SJCRH30 (cell line): Measurements from ENCODE around the gene NDC1. TPM values are rescaled to one million over a fixed set of nuclear protein-coding genes. Genes with fewer than 3 reads are reported as not detected.
"Not testable (repeated sequence)": the region's sequence is repeated elsewhere in the genome, so short reads cannot be mapped to it uniquely, and the experiment has no call there.

ENCODE experiments used
- DNase-seq, 2 experiments: peaks; one replicate each; pipeline ENCODE4 v3.0.0-alpha.2; 2015 to 2020
- H3K27ac ChIP-seq: fragments of 250-450 bp; sonication (Bioruptor Pico); 2 replicates; pipeline ENCODE4 v1.5.1; 2020; ENCODE audit warnings: mild to moderate bottlenecking, moderate library complexity
- H3K27me3 ChIP-seq: fragments of 250-450 bp; sonication (Bioruptor Pico); 2 replicates; pipeline ENCODE4 v1.5.1; 2020; ENCODE audit warnings: mild to moderate bottlenecking, moderate library complexity
- H3K36me3 ChIP-seq: fragments of 250-450 bp; sonication (Bioruptor Pico); 2 replicates; pipeline ENCODE4 v1.5.1; 2020; ENCODE audit warnings: mild to moderate bottlenecking, moderate library complexity
- H3K4me1 ChIP-seq: fragments of 250-450 bp; sonication (Bioruptor Pico); 2 replicates; pipeline ENCODE4 v1.5.1; 2020; ENCODE audit warnings: mild to moderate bottlenecking, moderate library complexity
- H3K4me3 ChIP-seq: fragments of 250-450 bp; sonication (Bioruptor Pico); 2 replicates; pipeline ENCODE4 v1.5.1; 2020; ENCODE audit warnings: mild to moderate bottlenecking, moderate library complexity
- H3K9me3 ChIP-seq: fragments of 250-450 bp; sonication (Bioruptor Pico); replicated peaks from 2 replicates; pipeline ENCODE4 v1.5.1; 2020; ENCODE audit warnings: mild to moderate bottlenecking, moderate library complexity
- total RNA-seq: library from RNA; depleted of rRNA; stranded (reverse); fragments of >200 nt; shearing (Covaris generic); gene quantifications from 2 replicates; pipeline ENCODE4 v1.2.3, GENCODE V29; 2014

Gene NDC1
- total RNA-seq, 1 experiment from 2014 or later, result 107 TPM

GRCh38 chr1:53766194-53766742 lies 71.8 kb downstream of the NDC1 start:
- DNase-seq, result no peak
- Histone ChIP-seq H3K4me3 (no peak overlapping the region), H3K4me1 (no peaks in the 10 kb centered on the region), H3K27me3 (no peaks in the 10 kb centered on the region), H3K36me3 (peaks cover 51% of the 10 kb centered on the region), H3K27ac (no peak overlapping the region), H3K9me3 (no peaks in the 10 kb centered on the region)

GRCh38 chr1:53765657-53766056 lies 72.4 kb downstream of the NDC1 start:
- Histone ChIP-seq H3K4me3 (no peak overlapping the region), H3K4me1 (no peaks in the 10 kb centered on the region), H3K9me3 (no peaks in the 10 kb centered on the region), H3K27me3 (no peaks in the 10 kb centered on the region), H3K27ac (no peak overlapping the region), H3K36me3 (peaks cover 45% of the 10 kb centered on the region)
- DNase-seq, result no peak

GRCh38 chr1:53763911-53764310 lies 74.2 kb downstream of the NDC1 start:
- no peak for DNase-seq
- no peaks in the 10 kb centered on the region for H3K9me3 ChIP-seq
- H3K4me1 ChIP-seq, result no peaks in the 10 kb centered on the region

GRCh38 chr1:53763461-53763860 lies 74.6 kb downstream of the NDC1 start:
- Histone ChIP-seq H3K36me3 (peaks cover 26% of the 10 kb centered on the region), H3K27ac (no peak overlapping the region), H3K9me3 (no peaks in the 10 kb centered on the region), H3K27me3 (no peaks in the 10 kb centered on the region), H3K4me3 (no peak overlapping the region), H3K4me1 (no peaks in the 10 kb centered on the region)
- no peak for DNase-seq

More at GRCh38 chr1:53763911-53764310, 74.2 kb downstream of the NDC1 start:
- Histone ChIP-seq H3K36me3 (peaks cover 30% of the 10 kb centered on the region), H3K27me3 (no peaks in the 10 kb centered on the region), H3K27ac (no peak overlapping the region), H3K4me3 (no peak overlapping the region)

GRCh38 chr1:53760497-53760896 lies 77.6 kb downstream of the NDC1 start:
- DNase-seq, H3K4me3 ChIP-seq, H3K27me3 ChIP-seq, H3K27ac ChIP-seq, H3K36me3 ChIP-seq, H3K4me1 ChIP-seq, H3K9me3 ChIP-seq: not testable (repeated sequence)

GRCh38 chr1:53755874-53756273 lies 82.2 kb downstream of the NDC1 start:
- H3K27me3 ChIP-seq, result no peaks in the 10 kb centered on the region
- no peaks in the 10 kb centered on the region for H3K9me3 ChIP-seq
- H3K4me1 ChIP-seq, result no peaks in the 10 kb centered on the region
- no peak for DNase-seq
- H3K27ac ChIP-seq, result no peak overlapping the region
- no peaks in the 10 kb centered on the region for H3K36me3 ChIP-seq
- H3K4me3 ChIP-seq, result no peak overlapping the region

- Histone ChIP-seq H3K9me3 (no peaks in the 10 kb centered on the region), H3K4me1 (no peaks in the 10 kb centered on the region), H3K4me3 (no peak overlapping the region), H3K27me3 (no peaks in the 10 kb centered on the region), H3K27ac (no peak overlapping the region), H3K36me3 (no peaks in the 10 kb centered on the region)
- peak; percentile 45 to 73 for DNase-seq
Observed at GRCh38 chr1:53754484-53755312, 83.4 kb downstream of the NDC1 start.

- Histone ChIP-seq H3K4me1 (no peaks in the 10 kb centered on the region), H3K36me3 (no peaks in the 10 kb centered on the region), H3K27ac (no peak overlapping the region), H3K27me3 (no peaks in the 10 kb centered on the region), H3K4me3 (no peak overlapping the region), H3K9me3 (no peaks in the 10 kb centered on the region)
- no peak for DNase-seq
Observed at GRCh38 chr1:53752281-53752680, 85.8 kb downstream of the NDC1 start.

- DNase-seq, result no peak
- Histone ChIP-seq H3K4me3 (no peak overlapping the region), H3K4me1 (no peaks in the 10 kb centered on the region), H3K27ac (no peak overlapping the region), H3K27me3 (no peaks in the 10 kb centered on the region), H3K36me3 (no peaks in the 10 kb centered on the region), H3K9me3 (0 out of 2 replicates have a peak, but pooled peaks cover 4% of the 10 kb centered on the region)
Observed at GRCh38 chr1:53747841-53748240, 90.3 kb downstream of the NDC1 start.

GRCh38 chr1:53740621-53741105 lies 97.4 kb downstream of the NDC1 start:
- no peak for DNase-seq

GRCh38 chr1:53739109-53739681 lies 98.9 kb downstream of the NDC1 start, which contains the start of gene GLIS1:
Gene GLIS1 (minus strand): TSS chr1:53739164. CDS start chr1:53738064, 1,100 bp downstream.
- peaks cover 10% of the 10 kb centered on the region for H3K4me1 ChIP-seq
- no peaks in the 10 kb centered on the region for H3K27me3 ChIP-seq
- H3K27ac ChIP-seq, result no peak within 1 kb of the TSS
- H3K9me3 ChIP-seq, result 0 out of 2 replicates have a peak, but pooled peaks cover 4% of the 10 kb centered on the region
- H3K4me3 ChIP-seq, result peak within 1 kb of the TSS; percentile 70
- H3K36me3 ChIP-seq, result no peaks in the 10 kb centered on the region
- DNase-seq, result peak; percentile 88 to 92

More at GRCh38 chr1:53740621-53741105, 97.4 kb downstream of the NDC1 start:
- Histone ChIP-seq H3K27ac (no peak overlapping the region), H3K9me3 (0 out of 2 replicates have a peak, but pooled peaks cover 4% of the 10 kb centered on the region), H3K4me1 (no peaks in the 10 kb centered on the region), H3K36me3 (no peaks in the 10 kb centered on the region), H3K4me3 (no peak overlapping the region), H3K27me3 (no peaks in the 10 kb centered on the region)

GRCh38 chr1:53738205-53739108 lies 99.6 kb downstream of the NDC1 start:
- H3K36me3 ChIP-seq, result no peaks in the 10 kb centered on the region
- DNase-seq, result no peak
- peaks cover 11% of the 10 kb centered on the region for H3K4me1 ChIP-seq
- peak overlapping the region; percentile 70 for H3K4me3 ChIP-seq
- no peak overlapping the region for H3K27ac ChIP-seq
- H3K27me3 ChIP-seq, result no peaks in the 10 kb centered on the region
- H3K9me3 ChIP-seq, result 0 out of 2 replicates have a peak, but pooled peaks cover 4% of the 10 kb centered on the region

GRCh38 chr1:53737648-53738204 lies 100.4 kb downstream of the NDC1 start:
- Histone ChIP-seq H3K4me3 (no peak overlapping the region), H3K27ac (no peak overlapping the region), H3K36me3 (no peaks in the 10 kb centered on the region), H3K27me3 (no peaks in the 10 kb centered on the region), H3K4me1 (peaks cover 11% of the 10 kb centered on the region), H3K9me3 (no peaks in the 10 kb centered on the region)
- no peak for DNase-seq

- no peak overlapping the region for H3K27ac ChIP-seq
- peaks cover 7% of the 10 kb centered on the region; the same call in 1 of the 2 replicates for H3K27me3 ChIP-seq
- H3K4me1 ChIP-seq, result peaks cover 11% of the 10 kb centered on the region
- H3K36me3 ChIP-seq, result no peaks in the 10 kb centered on the region
- no peak overlapping the region for H3K4me3 ChIP-seq
- no peaks in the 10 kb centered on the region for H3K9me3 ChIP-seq
- DNase-seq, result no peak
Observed at GRCh38 chr1:53736290-53736689, 101.8 kb downstream of the NDC1 start.
